Liver (tissue), 9 donors: ENCODE measurements around the gene MAGI1. TPM values are rescaled to one million over a fixed set of nuclear protein-coding genes. Genes with fewer than 3 reads are reported as not detected.

Experiments
- DNase-seq: peaks from one replicate; pipeline ENCODE4 v3.0.0-alpha.2; 2017; ENCODE audit warnings: low spot score
- H3K27ac ChIP-seq, 2 donors: one replicate each; pipeline ENCODE4 v1.7.0; 2013; ENCODE audit warnings: inconsistent platforms in 2 of 2, low read length in 2 of 2, control low read depth in 1 of 2, low read depth in 1 of 2, mild to moderate bottlenecking in 1 of 2
- H3K27me3 ChIP-seq, 4 donors: one replicate each; pipeline versions ENCODE4 v1.6.1 to v1.7.0; 2013; ENCODE audit warnings: low read length in 3 of 4, inconsistent platforms in 1 of 4, mild to moderate bottlenecking in 1 of 4, moderate library complexity in 1 of 4; ENCODE audit not compliant: control insufficient read depth in 4 of 4, insufficient read depth in 4 of 4
- H3K36me3 ChIP-seq, 4 donors: one replicate each; pipeline versions ENCODE4 v1.6.1 to v1.7.0; 2013; ENCODE audit warnings: low read length in 3 of 4, mild to moderate bottlenecking in 3 of 4, low read depth in 1 of 4, moderate library complexity in 1 of 4; ENCODE audit not compliant: control insufficient read depth in 4 of 4, insufficient read depth in 3 of 4
- H3K4me1 ChIP-seq, 4 donors: one replicate each; pipeline versions ENCODE4 v1.6.1 to v1.7.0; 2013; ENCODE audit warnings: low read length in 3 of 4, mild to moderate bottlenecking in 3 of 4, moderate library complexity in 1 of 4; ENCODE audit not compliant: control insufficient read depth in 4 of 4, insufficient read depth in 4 of 4
- H3K4me3 ChIP-seq, 3 donors: one replicate each; pipeline versions ENCODE4 v1.6.1 to v1.7.0; 2013; ENCODE audit warnings: low read length in 3 of 3, control low read depth in 1 of 3, low read depth in 1 of 3, mild to moderate bottlenecking in 1 of 3
- H3K9ac ChIP-seq, 2 donors: one replicate each; pipeline ENCODE4 v1.7.0; 2013; ENCODE audit warnings: low read length in 2 of 2, mild to moderate bottlenecking in 2 of 2, moderate library complexity in 2 of 2, control low read depth in 1 of 2, low read depth in 1 of 2
- H3K9me3 ChIP-seq, 4 donors: one replicate each; pipeline versions ENCODE4 v1.6.1 to v1.7.0; 2013; ENCODE audit warnings: low read length in 3 of 4; ENCODE audit not compliant: control insufficient read depth in 4 of 4
- EGR1 ChIP-seq, 2 donors: IDR thresholded peaks; 2 replicates each; pipeline ENCODE4 v1.6.1; 2016 to 2018; ENCODE audit warnings: antibody characterized with exemption in 2 of 2, low read depth in 2 of 2
- FOXA1 ChIP-seq: IDR thresholded peaks from 2 replicates; pipeline ENCODE4 v1.6.1; 2016; ENCODE audit warnings: antibody characterized with exemption
- FOXA2 ChIP-seq: IDR thresholded peaks from 2 replicates; pipeline ENCODE4 v1.6.1; 2016; ENCODE audit warnings: antibody characterized with exemption
- GABPA ChIP-seq, 2 donors: IDR thresholded peaks in 1 of 2; conservative IDR thresholded peaks in 1 of 2; 2 replicates each; pipeline ENCODE4 v1.6.1; 2016; ENCODE audit warnings: antibody characterized with exemption in 2 of 2, mild to moderate bottlenecking in 1 of 2, moderate library complexity in 1 of 2
- HNF4A ChIP-seq, 2 donors: conservative IDR thresholded peaks; 2 replicates each; pipeline ENCODE4 v1.6.1; 2016; ENCODE audit warnings: antibody characterized with exemption in 2 of 2, mild to moderate bottlenecking in 2 of 2
- HNF4G ChIP-seq: IDR thresholded peaks from 2 replicates; pipeline ENCODE4 v1.6.1; 2016; ENCODE audit warnings: antibody characterized with exemption
- JUND ChIP-seq, 2 donors: IDR thresholded peaks; 2 replicates each; pipeline ENCODE4 v1.6.1; 2016; ENCODE audit warnings: antibody characterized with exemption in 2 of 2
- NR2F2 ChIP-seq: IDR thresholded peaks from 2 replicates; pipeline ENCODE4 v1.6.1; 2016; ENCODE audit warnings: antibody characterized with exemption
- RAD21 ChIP-seq, 2 donors: IDR thresholded peaks; 2 replicates each; pipeline ENCODE4 v1.6.1; 2016; ENCODE audit warnings: antibody characterized with exemption in 2 of 2, mild to moderate bottlenecking in 2 of 2
- RXRA ChIP-seq, 2 donors: IDR thresholded peaks; 2 replicates each; pipeline ENCODE4 v1.6.1; 2017 to 2018; ENCODE audit warnings: antibody characterized with exemption in 2 of 2, mild to moderate bottlenecking in 1 of 2
- SP1 ChIP-seq: IDR thresholded peaks from 2 replicates; pipeline ENCODE4 v1.6.1; 2018; ENCODE audit warnings: antibody characterized with exemption, mild to moderate bottlenecking
- TAF1 ChIP-seq: conservative IDR thresholded peaks from 2 replicates; pipeline ENCODE4 v1.6.1; 2016; ENCODE audit warnings: antibody characterized with exemption, mild to moderate bottlenecking
- YY1 ChIP-seq: IDR thresholded peaks from 2 replicates; pipeline ENCODE4 v1.6.1; 2016; ENCODE audit warnings: antibody characterized with exemption, mild to moderate bottlenecking
- WGBS: extraction: QIAGEN DNeasy Blood & Tissue Kit; methylation state at CpG from one replicate; pipeline ENCODE4 v1.1.7; 2013; 5-methylcytosine and 5-hydroxymethylcytosine counted together
- polyA plus RNA-seq, 2 donors: library from polyadenylated mRNA; stranded (reverse) in 1 of 2; unstranded in 1 of 2; fragments of 200-250 nt in 1 of 2; fragments of >200 nt in 1 of 2; fragmentation: Nextera tagmentation in 1 of 2; extraction: Ambion mirVana in 1 of 2; gene quantifications; one replicate each; pipeline versions ENCODE4 v1.2.1 to v1.2.3, GENCODE V29; 2013 to 2015
- total RNA-seq, 2 donors: library from RNA; depleted of rRNA; stranded (reverse); fragments of >200 nt; gene quantifications; one replicate each; pipeline ENCODE4 v1.2.3, GENCODE V29; 2014
- TF ChIP-seq, protein P1 (sequence below): fragments of 150-350 bp; IDR thresholded peaks from 2 replicates; pipeline ENCODE4 v1.5.1; 2017; ENCODE audit warnings: improper control_type of control experiment, low read depth, low read length; ENCODE audit not compliant: missing input control
- TF ChIP-seq, protein P2 (sequence below): IDR thresholded peaks from 2 replicates; pipeline ENCODE4 v1.6.1; 2016; ENCODE audit warnings: antibody characterized with exemption
- TF ChIP-seq, protein P3 (sequence below): IDR thresholded peaks from 2 replicates; pipeline ENCODE4 v1.6.1; 2016; ENCODE audit warnings: antibody characterized with exemption, mild to moderate bottlenecking
- TF ChIP-seq, protein P4 (sequence below): IDR thresholded peaks from 2 replicates; pipeline ENCODE4 v1.6.1; 2016; ENCODE audit warnings: antibody characterized with exemption
- TF ChIP-seq, protein P5 (sequence below): IDR thresholded peaks from 2 replicates; pipeline ENCODE4 v1.6.1; 2016; ENCODE audit warnings: antibody characterized with exemption
- donor health status: healthy.
- donor health status: healthy.
- donor health status: healthy.
- donor health status: healthy.
- donor health status: healthy.

MAGI1 gene
- total and polyA plus RNA-seq, 4 donors: 9.6 to 68.8 (median 14.0) TPM

DNA sequence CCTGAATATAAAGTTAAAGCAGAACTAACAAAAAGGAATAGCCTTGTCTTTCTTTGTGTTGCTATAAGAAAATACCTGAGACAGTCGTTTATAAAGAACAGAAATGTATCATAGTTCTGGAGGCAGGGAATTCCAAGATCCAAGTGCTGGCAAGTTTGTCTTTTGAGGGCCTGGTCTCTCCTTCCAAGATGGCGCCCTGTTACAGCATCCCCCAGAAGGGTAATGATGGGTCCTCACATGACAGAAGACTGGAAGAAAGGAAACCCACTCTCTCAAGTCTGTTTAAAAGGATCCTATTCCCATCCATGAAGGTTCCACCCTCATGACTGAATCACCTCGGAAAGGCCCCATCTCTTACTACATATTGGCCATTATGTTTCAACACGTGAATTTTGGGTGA is 435.1 kb downstream of the MAGI1 start (continued):
- TF ChIP-seq TAF1: no peak
- TF ChIP-seq RAD21 (IDR thresholded peaks at IDR 0.05): no peak
- no peak for TF ChIP-seq GABPA (IDR thresholded peaks at IDR 0.05 in 1 of 2, conservative IDR thresholded peaks at IDR 0.05 in 1 of 2)
- TF ChIP-seq, protein P1, sequence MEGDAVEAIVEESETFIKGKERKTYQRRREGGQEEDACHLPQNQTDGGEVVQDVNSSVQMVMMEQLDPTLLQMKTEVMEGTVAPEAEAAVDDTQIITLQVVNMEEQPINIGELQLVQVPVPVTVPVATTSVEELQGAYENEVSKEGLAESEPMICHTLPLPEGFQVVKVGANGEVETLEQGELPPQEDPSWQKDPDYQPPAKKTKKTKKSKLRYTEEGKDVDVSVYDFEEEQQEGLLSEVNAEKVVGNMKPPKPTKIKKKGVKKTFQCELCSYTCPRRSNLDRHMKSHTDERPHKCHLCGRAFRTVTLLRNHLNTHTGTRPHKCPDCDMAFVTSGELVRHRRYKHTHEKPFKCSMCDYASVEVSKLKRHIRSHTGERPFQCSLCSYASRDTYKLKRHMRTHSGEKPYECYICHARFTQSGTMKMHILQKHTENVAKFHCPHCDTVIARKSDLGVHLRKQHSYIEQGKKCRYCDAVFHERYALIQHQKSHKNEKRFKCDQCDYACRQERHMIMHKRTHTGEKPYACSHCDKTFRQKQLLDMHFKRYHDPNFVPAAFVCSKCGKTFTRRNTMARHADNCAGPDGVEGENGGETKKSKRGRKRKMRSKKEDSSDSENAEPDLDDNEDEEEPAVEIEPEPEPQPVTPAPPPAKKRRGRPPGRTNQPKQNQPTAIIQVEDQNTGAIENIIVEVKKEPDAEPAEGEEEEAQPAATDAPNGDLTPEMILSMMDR: no peak

DNA sequence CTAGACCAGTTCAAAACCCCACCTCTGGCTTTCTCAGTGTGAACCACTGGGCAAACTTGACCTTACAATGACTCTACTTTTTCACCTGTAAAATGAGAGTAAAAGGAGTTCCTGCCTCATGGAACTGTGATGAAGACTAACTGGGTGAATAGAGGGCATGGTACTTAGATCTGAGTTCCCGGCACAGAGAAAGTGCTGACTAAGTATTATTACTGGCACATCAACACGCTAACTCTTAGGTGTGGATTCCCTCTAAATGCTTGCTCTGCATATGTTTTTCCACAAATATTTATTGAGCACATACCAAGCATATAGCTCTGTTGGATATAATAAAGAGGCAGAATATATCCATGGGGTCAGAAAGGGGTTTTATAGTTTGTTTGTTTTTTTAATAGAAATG is 437.8 kb downstream of the MAGI1 start:
- H3K27me3 ChIP-seq: no peaks in the 10 kb centered on the region
- no peaks in the 10 kb centered on the region for H3K9me3 ChIP-seq
- no peak overlapping the region for H3K9ac ChIP-seq
- H3K27ac ChIP-seq: no peak overlapping the region
- H3K4me1 ChIP-seq: peaks cover 0 to 4% (median 2%) of the 10 kb centered on the region in 4 donors
- DNase-seq: no peak
- H3K4me3 ChIP-seq: no peak overlapping the region
- TF ChIP-seq, protein P2, sequence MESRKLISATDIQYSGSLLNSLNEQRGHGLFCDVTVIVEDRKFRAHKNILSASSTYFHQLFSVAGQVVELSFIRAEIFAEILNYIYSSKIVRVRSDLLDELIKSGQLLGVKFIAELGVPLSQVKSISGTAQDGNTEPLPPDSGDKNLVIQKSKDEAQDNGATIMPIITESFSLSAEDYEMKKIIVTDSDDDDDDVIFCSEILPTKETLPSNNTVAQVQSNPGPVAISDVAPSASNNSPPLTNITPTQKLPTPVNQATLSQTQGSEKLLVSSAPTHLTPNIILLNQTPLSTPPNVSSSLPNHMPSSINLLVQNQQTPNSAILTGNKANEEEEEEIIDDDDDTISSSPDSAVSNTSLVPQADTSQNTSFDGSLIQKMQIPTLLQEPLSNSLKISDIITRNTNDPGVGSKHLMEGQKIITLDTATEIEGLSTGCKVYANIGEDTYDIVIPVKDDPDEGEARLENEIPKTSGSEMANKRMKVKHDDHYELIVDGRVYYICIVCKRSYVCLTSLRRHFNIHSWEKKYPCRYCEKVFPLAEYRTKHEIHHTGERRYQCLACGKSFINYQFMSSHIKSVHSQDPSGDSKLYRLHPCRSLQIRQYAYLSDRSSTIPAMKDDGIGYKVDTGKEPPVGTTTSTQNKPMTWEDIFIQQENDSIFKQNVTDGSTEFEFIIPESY: no peak
- TF ChIP-seq YY1 (no peak), HNF4A (conservative IDR thresholded peaks at IDR 0.05) (no peak), JUND (IDR thresholded peaks at IDR 0.05) (no peak), NR2F2 (no peak), EGR1 (IDR thresholded peaks at IDR 0.05; ENCODE audit: low read depth in 2 of 2) (no peak), HNF4G (no peak), SP1 (no peak), FOXA1 (no peak), RXRA (IDR thresholded peaks at IDR 0.05) (no peak), FOXA2 (no peak), TAF1 (no peak), RAD21 (IDR thresholded peaks at IDR 0.05) (no peak), GABPA (IDR thresholded peaks at IDR 0.05 in 1 of 2, conservative IDR thresholded peaks at IDR 0.05 in 1 of 2) (no peak)
- TF ChIP-seq, protein P3, sequence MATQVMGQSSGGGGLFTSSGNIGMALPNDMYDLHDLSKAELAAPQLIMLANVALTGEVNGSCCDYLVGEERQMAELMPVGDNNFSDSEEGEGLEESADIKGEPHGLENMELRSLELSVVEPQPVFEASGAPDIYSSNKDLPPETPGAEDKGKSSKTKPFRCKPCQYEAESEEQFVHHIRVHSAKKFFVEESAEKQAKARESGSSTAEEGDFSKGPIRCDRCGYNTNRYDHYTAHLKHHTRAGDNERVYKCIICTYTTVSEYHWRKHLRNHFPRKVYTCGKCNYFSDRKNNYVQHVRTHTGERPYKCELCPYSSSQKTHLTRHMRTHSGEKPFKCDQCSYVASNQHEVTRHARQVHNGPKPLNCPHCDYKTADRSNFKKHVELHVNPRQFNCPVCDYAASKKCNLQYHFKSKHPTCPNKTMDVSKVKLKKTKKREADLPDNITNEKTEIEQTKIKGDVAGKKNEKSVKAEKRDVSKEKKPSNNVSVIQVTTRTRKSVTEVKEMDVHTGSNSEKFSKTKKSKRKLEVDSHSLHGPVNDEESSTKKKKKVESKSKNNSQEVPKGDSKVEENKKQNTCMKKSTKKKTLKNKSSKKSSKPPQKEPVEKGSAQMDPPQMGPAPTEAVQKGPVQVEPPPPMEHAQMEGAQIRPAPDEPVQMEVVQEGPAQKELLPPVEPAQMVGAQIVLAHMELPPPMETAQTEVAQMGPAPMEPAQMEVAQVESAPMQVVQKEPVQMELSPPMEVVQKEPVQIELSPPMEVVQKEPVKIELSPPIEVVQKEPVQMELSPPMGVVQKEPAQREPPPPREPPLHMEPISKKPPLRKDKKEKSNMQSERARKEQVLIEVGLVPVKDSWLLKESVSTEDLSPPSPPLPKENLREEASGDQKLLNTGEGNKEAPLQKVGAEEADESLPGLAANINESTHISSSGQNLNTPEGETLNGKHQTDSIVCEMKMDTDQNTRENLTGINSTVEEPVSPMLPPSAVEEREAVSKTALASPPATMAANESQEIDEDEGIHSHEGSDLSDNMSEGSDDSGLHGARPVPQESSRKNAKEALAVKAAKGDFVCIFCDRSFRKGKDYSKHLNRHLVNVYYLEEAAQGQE: no peak
- TF ChIP-seq, protein P4, sequence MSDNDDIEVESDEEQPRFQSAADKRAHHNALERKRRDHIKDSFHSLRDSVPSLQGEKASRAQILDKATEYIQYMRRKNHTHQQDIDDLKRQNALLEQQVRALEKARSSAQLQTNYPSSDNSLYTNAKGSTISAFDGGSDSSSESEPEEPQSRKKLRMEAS: no peak
- TF ChIP-seq, protein P1: no peak
- TF ChIP-seq, protein P5, sequence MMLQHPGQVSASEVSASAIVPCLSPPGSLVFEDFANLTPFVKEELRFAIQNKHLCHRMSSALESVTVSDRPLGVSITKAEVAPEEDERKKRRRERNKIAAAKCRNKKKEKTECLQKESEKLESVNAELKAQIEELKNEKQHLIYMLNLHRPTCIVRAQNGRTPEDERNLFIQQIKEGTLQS: no peak
- 88% methylated on average over 2 of the region's 2 CpGs for WGBS
- no peaks in the 10 kb centered on the region for H3K36me3 ChIP-seq
